Lower leg skin (tissue), 4 donors: ENCODE data around the gene PPP1R3F. TPM values are rescaled to one million over a fixed set of nuclear protein-coding genes. Genes with fewer than 3 reads are reported as not detected.

ENCODE experiments used
- DNase-seq, 2 donors: peaks; one replicate each; pipeline ENCODE4 v3.0.0-alpha.2; 2019; ENCODE audit warnings: low spot score in 2 of 2
- H3K4me3 ChIP-seq: fragments of 200-600 bp; sonication (generic); 2 replicates; pipeline ENCODE4 v1.5.1; 2017; ENCODE audit warnings: mild to moderate bottlenecking, low read depth; ENCODE audit not compliant: poor library complexity, severe bottlenecking
- CTCF ChIP-seq, 3 donors: fragments of 450-650 bp; IDR thresholded peaks; one replicate each; pipeline ENCODE4 v1.5.1; 2016; ENCODE audit warnings: antibody characterized with exemption in 3 of 3, mild to moderate bottlenecking in 3 of 3, moderate library complexity in 2 of 3
- POLR2A ChIP-seq, 2 donors: fragments of 450-650 bp; IDR thresholded peaks; one replicate each; pipeline ENCODE4 v1.6.1; 2016 to 2017; ENCODE audit warnings: antibody characterized with exemption in 2 of 2, mild to moderate bottlenecking in 1 of 2, moderate library complexity in 1 of 2
- WGBS, 2 donors: methylation state at CpG; one replicate each; pipeline ENCODE4 v1.1.5; 2018; 5-methylcytosine and 5-hydroxymethylcytosine counted together
- intact Hi-C: fragments of 100-400 bp; cut with DNase I; formaldehyde crosslinking; loops from one replicate; pipeline ENCODE4 v1.15.0; 2023; ENCODE audit warnings: low total_unique reads
- total RNA-seq, 4 donors: library from RNA; depleted of rRNA; stranded (reverse); fragments of >200 nt; gene quantifications; one replicate each; pipeline ENCODE4 v1.1.0, GENCODE V29; 2016

Gene PPP1R3F
- total RNA-seq, 4 donors from 2014 or later = 4.7 to 10.9 (median 5.6) TPM

DNA sequence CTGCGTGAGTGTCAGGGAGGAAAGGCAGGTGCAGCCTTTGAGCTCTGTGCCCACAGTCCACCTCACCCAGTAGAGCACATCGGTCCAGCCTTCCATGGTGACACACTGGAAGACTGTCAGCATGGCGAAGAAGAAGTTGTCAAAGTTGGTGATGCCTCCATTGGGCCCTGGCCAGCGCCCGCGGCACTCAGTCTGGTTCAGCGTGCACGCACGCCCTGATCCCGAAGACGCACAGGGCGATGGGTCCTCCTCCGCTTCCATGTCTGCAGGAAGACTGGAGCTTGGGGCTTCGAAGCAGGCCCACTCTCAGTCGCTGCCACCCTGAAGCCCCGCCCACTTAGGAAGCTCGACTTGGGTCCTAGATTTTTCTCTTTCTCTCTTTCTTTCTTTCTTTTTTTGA, 41.4 kb upstream of the PPP1R3F start:
- H3K4me3 ChIP-seq = no peak overlapping the region
- no peak for TF ChIP-seq POLR2A (IDR thresholded peaks at IDR 0.05)
- no peak for TF ChIP-seq CTCF (IDR thresholded peaks at IDR 0.05)
- DNase-seq = no peak
- WGBS, 2 donors = 87 to 88% methylated on average over 10 to 17 of the region's 17 CpGs
- intact Hi-C loops = no loop called here

DNA sequence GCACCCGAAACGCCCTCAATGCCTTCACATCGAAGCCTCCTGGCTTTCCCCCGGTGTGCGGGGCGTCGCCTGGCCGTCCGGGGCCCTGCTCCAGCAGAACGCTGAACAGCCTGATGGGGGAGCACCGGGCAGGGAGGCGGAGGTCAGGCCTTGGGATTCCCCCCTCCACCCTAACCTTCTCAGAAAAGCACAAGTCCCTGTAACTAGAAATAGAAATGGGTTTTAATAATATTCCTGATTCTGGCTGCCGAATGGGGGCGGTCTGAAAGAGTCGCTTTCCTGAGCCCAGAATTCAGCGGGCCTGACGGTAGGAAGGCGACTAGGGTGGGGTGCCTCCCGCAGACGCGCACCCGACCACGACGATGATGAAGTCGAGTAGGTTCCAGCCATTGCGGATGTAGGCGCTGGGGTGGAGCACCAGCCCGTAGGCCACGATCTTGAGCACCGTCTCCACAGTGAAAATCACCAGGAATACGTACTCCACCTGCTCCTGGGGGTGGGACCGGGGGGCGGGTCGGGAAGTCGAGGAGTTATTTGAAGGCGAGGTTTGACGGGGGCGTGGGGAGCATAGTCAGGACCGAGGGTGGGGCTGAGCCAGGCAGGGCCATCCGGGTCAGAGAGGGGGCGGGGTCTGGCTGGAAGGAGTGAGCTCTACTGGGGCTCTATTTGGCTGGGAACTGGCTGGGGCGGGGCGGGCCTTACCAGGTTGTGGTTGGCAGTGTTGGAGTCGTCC, 38.9 kb upstream of the PPP1R3F start:
- DNase-seq = peak; percentile 59 to 92
- intact Hi-C loops = no loop called here
- 3 to 37% methylated on average over 20 to 44 of the region's 44 CpGs for WGBS, 2 donors
- TF ChIP-seq POLR2A (IDR thresholded peaks at IDR 0.05) = no peak
- TF ChIP-seq CTCF (IDR thresholded peaks at IDR 0.05) = no peak
- no peak overlapping the region for H3K4me3 ChIP-seq

DNA sequence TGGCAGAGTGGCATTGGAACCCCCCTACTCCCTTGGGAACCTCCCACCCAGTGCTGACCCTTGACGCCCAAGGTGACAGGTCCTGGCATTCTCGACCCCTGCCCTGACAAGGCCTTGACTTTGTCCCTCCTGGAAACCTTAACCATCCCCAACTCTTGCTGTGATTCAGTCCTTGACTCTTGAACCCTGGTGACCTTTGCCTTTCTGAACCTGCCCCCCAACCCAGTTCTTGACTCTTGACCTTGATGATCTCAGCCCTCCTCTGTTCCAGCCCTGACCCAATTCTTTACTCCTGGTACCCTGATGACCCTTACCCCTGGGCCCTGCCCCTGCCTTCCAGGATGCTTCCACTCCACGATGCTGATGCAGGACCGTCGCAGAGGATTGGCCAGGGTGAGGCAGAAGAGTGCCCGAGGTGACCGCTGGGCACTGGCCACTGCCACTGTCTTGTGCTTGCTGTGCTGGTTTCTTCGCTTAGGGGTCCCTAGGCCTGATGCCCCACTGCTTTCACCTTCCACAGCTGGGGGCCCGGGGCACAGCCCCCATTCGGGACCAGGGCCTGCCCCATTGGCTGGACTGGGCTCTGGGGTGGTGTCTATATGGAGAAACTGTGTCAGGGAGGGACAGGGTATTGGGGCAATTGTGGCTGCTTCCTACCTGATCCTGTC, 38.1 kb upstream of the PPP1R3F start:
- no peak overlapping the region for H3K4me3 ChIP-seq
- 84 to 89% methylated on average over 4 to 10 of the region's 10 CpGs for WGBS, 2 donors
- intact Hi-C loops = no loop called here
- no peak for DNase-seq
- no peak for TF ChIP-seq CTCF (IDR thresholded peaks at IDR 0.05)
- no peak for TF ChIP-seq POLR2A (IDR thresholded peaks at IDR 0.05)

DNA sequence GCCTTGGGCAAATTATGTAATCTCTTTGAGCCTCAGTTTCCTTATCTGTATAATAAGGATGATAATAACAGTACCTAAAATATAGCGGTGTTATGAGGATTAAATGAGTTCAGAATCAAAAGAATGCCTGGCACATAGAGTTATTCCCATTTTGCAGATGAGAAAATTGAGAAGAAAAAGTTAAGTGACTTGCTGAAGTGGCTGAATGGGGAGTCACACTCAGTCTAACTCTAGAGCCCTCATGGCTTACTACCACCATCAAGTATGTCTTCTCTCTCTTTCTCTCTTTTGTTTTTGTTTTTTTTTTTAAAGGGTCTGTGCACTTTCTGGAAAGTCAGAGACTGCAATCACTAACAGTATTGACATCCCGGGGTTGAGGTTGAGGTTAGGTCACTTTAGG, 37.1 kb upstream of the PPP1R3F start:
- no peak for TF ChIP-seq POLR2A (IDR thresholded peaks at IDR 0.05)
- TF ChIP-seq CTCF (IDR thresholded peaks at IDR 0.05) = no peak
- intact Hi-C loops = no loop called here
- 80 to 95% methylated on average over 2 of the region's 2 CpGs for WGBS, 2 donors
- no peak for DNase-seq
- no peak overlapping the region for H3K4me3 ChIP-seq

- intact Hi-C loops = no loop called here
- DNase-seq = no peak
- TF ChIP-seq POLR2A (IDR thresholded peaks at IDR 0.05) = no peak
- no peak for TF ChIP-seq CTCF (IDR thresholded peaks at IDR 0.05)
- WGBS, 2 donors = 71 to 79% methylated on average over 9 of the region's 9 CpGs
- H3K4me3 ChIP-seq = no peak within 1 kb of the TSS
Measured at GRCh38 chrX:49233176-49233575, 36.4 kb upstream of the PPP1R3F start, which contains the start of gene CACNA1F. Gene CACNA1F, minus strand, starts transcription at chrX:49233340. Its CDS starts 31 bp downstream, at chrX:49233309.
